H1 (cell line): ENCODE results near the gene TLR9. TPM values are rescaled to one million over a fixed set of nuclear protein-coding genes. Genes with fewer than 3 reads are reported as not detected.

Experiments
- CTCF ChIA-PET: fragments of 300-600 bp; sonication (Branson Sonifier 250); formaldehyde crosslinking; loops from one replicate; lab custom pipeline; 2021; ENCODE audit not compliant: partially characterized antibody; lab: Charles Lee
- POLR2A ChIA-PET: fragments of 300-600 bp; sonication (Branson Sonifier 250); formaldehyde crosslinking; loops from one replicate; lab custom pipeline; 2021; ENCODE audit warnings: inconsistent platforms; ENCODE audit not compliant: partially characterized antibody; lab: Charles Lee
- DNase-seq, 2 experiments: peaks; one replicate each; pipeline versions ENCODE4 v3.0.0 to v3.0.0-alpha.2; 2010 to 2022; ENCODE audit warnings: low spot score in 2 of 2, low read depth in 1 of 2, mixed read lengths in 1 of 2
- FAIRE-seq: peaks from 2 replicates; lab custom pipeline; 2011; peaks lifted over from hg19 to GRCh38; lab: Jason Lieb, UNC
- H2AFZ ChIP-seq: 2 replicates; pipeline ENCODE4 v1.8.1; 2012; ENCODE audit warnings: low read length, inconsistent platforms
- H2AK5ac ChIP-seq: 2 replicates; pipeline ENCODE4 v1.6.1; 2013; ENCODE audit warnings: low read depth, low read length
- H2BK120ac ChIP-seq: replicated peaks from 2 replicates; pipeline ENCODE3; 2013; ENCODE audit warnings: low read depth, low read length, inconsistent platforms
- H2BK12ac ChIP-seq: 2 replicates; pipeline ENCODE4 v1.6.1; 2013; ENCODE audit warnings: low read depth, low read length
- H2BK15ac ChIP-seq: 2 replicates; pipeline ENCODE4 v1.6.1; 2013; ENCODE audit warnings: low read length
- H2BK20ac ChIP-seq: 2 replicates; pipeline ENCODE4 v1.6.1; 2013; ENCODE audit warnings: low read length
- H2BK5ac ChIP-seq: 2 replicates; pipeline ENCODE4 v1.6.1; 2013; ENCODE audit warnings: low read depth, low read length
- H3K14ac ChIP-seq: 2 replicates; pipeline ENCODE4 v1.6.1; 2013; ENCODE audit warnings: inconsistent platforms; ENCODE audit not compliant: insufficient read length
- H3K18ac ChIP-seq: 2 replicates; pipeline ENCODE4 v1.6.1; 2013; ENCODE audit warnings: low read length; ENCODE audit errors: extremely low read depth
- H3K23ac ChIP-seq: 2 replicates; pipeline ENCODE4 v1.6.1; 2013; ENCODE audit warnings: inconsistent platforms; ENCODE audit not compliant: insufficient read length
- H3K23me2 ChIP-seq: 2 replicates; pipeline ENCODE4 v1.6.1; 2013; ENCODE audit warnings: low read depth, low read length
- H3K27ac ChIP-seq: 2 replicates; pipeline ENCODE4 v1.6.1; 2011; ENCODE audit warnings: low read depth, low read length, inconsistent platforms
- H3K27me3 ChIP-seq, 4 experiments: replicated peaks in 1 of 4; 1 replicate in 1 of 4; 2 replicates in 3 of 4; pipeline versions ENCODE4 v1.6.1 to v1.8.1; 2011 to 2013; ENCODE audit warnings: low read length in 3 of 4, mild to moderate bottlenecking in 3 of 4, inconsistent platforms in 2 of 4, mixed read lengths in 2 of 4, moderate library complexity in 1 of 4; ENCODE audit not compliant: control insufficient read depth in 3 of 4, insufficient read depth in 3 of 4; ENCODE audit errors: extremely low read depth in 1 of 4
- H3K36me3 ChIP-seq, 4 experiments: 2 replicates each; pipeline versions ENCODE4 v1.6.1 to v1.8.1; 2011 to 2013; ENCODE audit warnings: mild to moderate bottlenecking in 4 of 4, low read length in 3 of 4, moderate library complexity in 2 of 4, control low read depth in 1 of 4, inconsistent platforms in 1 of 4; ENCODE audit not compliant: insufficient read depth in 4 of 4, control insufficient read depth in 2 of 4
- H3K4ac ChIP-seq: replicated peaks from 2 replicates; pipeline ENCODE3; 2013; ENCODE audit warnings: low read length, low read depth, mixed read lengths, inconsistent platforms; ENCODE audit not compliant: insufficient read length
- H3K4me1 ChIP-seq, 4 experiments: replicated peaks in 1 of 4; 1 replicate in 1 of 4; 2 replicates in 3 of 4; pipeline versions ENCODE4 v1.6.1 to v1.8.1; 2011 to 2013; ENCODE audit warnings: low read length in 3 of 4, inconsistent platforms in 2 of 4, mixed read lengths in 1 of 4; ENCODE audit not compliant: insufficient read depth in 4 of 4, control insufficient read depth in 3 of 4
- H3K4me2 ChIP-seq, 2 experiments: 2 replicates each; pipeline versions ENCODE4 v1.6.1 to v1.8.1; 2011 to 2013; ENCODE audit warnings: low read depth in 2 of 2, low read length in 2 of 2, control low read depth in 1 of 2, inconsistent platforms in 1 of 2, mild to moderate bottlenecking in 1 of 2; ENCODE audit not compliant: insufficient read depth in 1 of 2
- H3K4me3 ChIP-seq, 4 experiments: fragments of 200-600, 300-600 bp in 1 of 4; sonication (generic), shearing (Covaris generic), sonication (Bioruptor Twin) in 1 of 4; 2 replicates each; pipeline versions ENCODE4 v1.5.1 to v1.8.1; 2011 to 2016; ENCODE audit warnings: low read length in 4 of 4, low read depth in 3 of 4, control low read depth in 2 of 4, inconsistent platforms in 2 of 4, mild to moderate bottlenecking in 2 of 4, mixed read lengths in 1 of 4, moderate library complexity in 1 of 4; ENCODE audit not compliant: insufficient read depth in 2 of 4; ENCODE audit errors: extremely low read depth in 1 of 4
- H3K56ac ChIP-seq: replicated peaks from 2 replicates; pipeline ENCODE3; 2013; ENCODE audit warnings: low read depth, mild to moderate bottlenecking, mixed read lengths, low read length, inconsistent platforms; ENCODE audit not compliant: insufficient read length
- H3K79me1 ChIP-seq: 2 replicates; pipeline ENCODE4 v1.6.1; 2013; ENCODE audit warnings: low read depth, low read length, control low read depth
- H3K79me2 ChIP-seq, 2 experiments: 2 replicates each; pipeline versions ENCODE4 v1.6.1 to v1.8.1; 2012 to 2013; ENCODE audit warnings: low read length in 2 of 2, mild to moderate bottlenecking in 2 of 2, inconsistent platforms in 1 of 2; ENCODE audit not compliant: insufficient read depth in 2 of 2, control insufficient read depth in 1 of 2
- H3K9ac ChIP-seq, 4 experiments: replicated peaks in 1 of 4; 1 replicate in 1 of 4; 2 replicates in 3 of 4; pipeline versions ENCODE4 v1.6.1 to v1.8.1; 2011 to 2013; ENCODE audit warnings: low read depth in 3 of 4, low read length in 3 of 4, control low read depth in 2 of 4, mild to moderate bottlenecking in 2 of 4, moderate library complexity in 2 of 4, inconsistent platforms in 1 of 4; ENCODE audit errors: extremely low read depth in 1 of 4
- H3K9me3 ChIP-seq, 2 experiments: 2 replicates each; pipeline versions ENCODE4 v1.6.1 to v1.8.1; 2012 to 2013; ENCODE audit warnings: mild to moderate bottlenecking in 2 of 2, moderate library complexity in 2 of 2, control low read depth in 1 of 2, inconsistent platforms in 1 of 2, low read depth in 1 of 2, low read length in 1 of 2, mixed read lengths in 1 of 2; ENCODE audit not compliant: insufficient read depth in 2 of 2
- H4K20me1 ChIP-seq, 2 experiments: replicated peaks in 1 of 2; 2 replicates each; pipeline versions ENCODE3 to v1.8.1; 2011 to 2013; ENCODE audit warnings: inconsistent platforms in 2 of 2, low read length in 2 of 2, mild to moderate bottlenecking in 1 of 2; ENCODE audit not compliant: insufficient read depth in 2 of 2, control insufficient read depth in 1 of 2
- H4K5ac ChIP-seq: 2 replicates; pipeline ENCODE4 v1.6.1; 2013; ENCODE audit warnings: low read length, low read depth, mixed read lengths, inconsistent platforms; ENCODE audit not compliant: insufficient read length
- H4K8ac ChIP-seq: 2 replicates; pipeline ENCODE4 v1.8.0; 2013; ENCODE audit warnings: mild to moderate bottlenecking, moderate library complexity, low read length, inconsistent platforms; ENCODE audit not compliant: insufficient read depth; ENCODE audit errors: extremely low read depth
- H4K91ac ChIP-seq: replicated peaks from 2 replicates; pipeline ENCODE3; 2013; ENCODE audit warnings: low read length, mixed read lengths, inconsistent platforms; ENCODE audit not compliant: insufficient read length
- CREB1 ChIP-seq: IDR thresholded peaks from 2 replicates; pipeline ENCODE4 v1.6.1; 2012; ENCODE audit warnings: inconsistent platforms
- EGR1 ChIP-seq: IDR thresholded peaks from 2 replicates; pipeline ENCODE4 v1.6.1; 2011; ENCODE audit warnings: low read depth, low read length, borderline replicate concordance
- FOSL1 ChIP-seq: IDR thresholded peaks from 2 replicates; pipeline ENCODE4 v1.6.1; 2011; ENCODE audit warnings: mild to moderate bottlenecking, low read depth, low read length, moderate library complexity; ENCODE audit not compliant: insufficient read depth
- HDAC6 ChIP-seq: IDR thresholded peaks from one replicate; pipeline ENCODE4 v1.7.1; 2012; ENCODE audit warnings: low read depth, mild to moderate bottlenecking, inconsistent platforms, low read length, moderate library complexity
- KDM4A ChIP-seq: IDR thresholded peaks from one replicate; pipeline ENCODE4 v1.7.1; 2012; ENCODE audit warnings: low read depth, mild to moderate bottlenecking, moderate library complexity, low read length, inconsistent platforms; ENCODE audit not compliant: severe bottlenecking
- MAFK ChIP-seq: IDR thresholded peaks from 2 replicates; pipeline ENCODE4 v1.6.1; 2012; ENCODE audit warnings: low read depth, mild to moderate bottlenecking, improper control_type of control experiment, low read length
- NANOG ChIP-seq: IDR thresholded peaks from 2 replicates; pipeline ENCODE4 v1.6.1; 2011; ENCODE audit warnings: low read length, low read depth, mild to moderate bottlenecking, inconsistent platforms; ENCODE audit not compliant: insufficient read depth, poor library complexity, severe bottlenecking
- NRF1 ChIP-seq: IDR thresholded peaks from 2 replicates; pipeline ENCODE4 v1.6.1; 2011; ENCODE audit warnings: mild to moderate bottlenecking, low read depth, low read length, improper control_type of control experiment
- POU5F1 ChIP-seq: IDR thresholded peaks from 2 replicates; pipeline ENCODE4 v1.6.1; 2011; ENCODE audit warnings: low read depth, mild to moderate bottlenecking, low read length, moderate library complexity
- WGBS, 2 experiments: shearing (Covaris generic) in 1 of 2; methylation state at CpG; one replicate each; pipeline versions ENCODE4 v1.1.6 to v1.1.7; 2013 to 2015; ENCODE audit warnings: low lambda C conversion rate in 2 of 2, mixed read lengths in 2 of 2, inconsistent platforms in 1 of 2, low coverage in 1 of 2, missing lambda C conversion rate in 1 of 2; ENCODE audit not compliant: insufficient replicate concordance in 2 of 2, insufficient coverage in 1 of 2, insufficient read length in 1 of 2; ENCODE audit errors: extremely low coverage in 1 of 2, missing lambda C conversion rate in 1 of 2; 5-methylcytosine and 5-hydroxymethylcytosine counted together
- polyA plus RNA-seq, 7 experiments: library from polyadenylated mRNA; depleted of rRNA in 3 of 7; stranded (reverse) in 5 of 7; unstranded in 2 of 7; fragments of >200 nt in 5 of 7; fragments of 200-250 nt in 2 of 7; gene quantifications; 1 replicate in 5 of 7; 2 replicates in 1 of 7; 4 replicates in 1 of 7; pipeline versions ENCODE4 v1.2.1 to v1.2.3, GENCODE V29; 2011 to 2013; ENCODE audit warnings: missing spikeins in 2 of 7, mixed read lengths in 2 of 7
- total RNA-seq: library from RNA; stranded (reverse); fragmentation: NEBNext Ultra II Directional; extraction: Animal tissue kit (Norgen Biotek cat#: 25700); gene quantifications from 2 replicates; pipeline ENCODE4 v1.2.1, GENCODE V29; 2021

TLR9 gene
- total and polyA plus RNA-seq, 2 of the 8 experiments (the other 6 are each of a cell fraction or from before 2014, with no cell fraction given), result 0.05 TPM; not detected in 1

DNA sequence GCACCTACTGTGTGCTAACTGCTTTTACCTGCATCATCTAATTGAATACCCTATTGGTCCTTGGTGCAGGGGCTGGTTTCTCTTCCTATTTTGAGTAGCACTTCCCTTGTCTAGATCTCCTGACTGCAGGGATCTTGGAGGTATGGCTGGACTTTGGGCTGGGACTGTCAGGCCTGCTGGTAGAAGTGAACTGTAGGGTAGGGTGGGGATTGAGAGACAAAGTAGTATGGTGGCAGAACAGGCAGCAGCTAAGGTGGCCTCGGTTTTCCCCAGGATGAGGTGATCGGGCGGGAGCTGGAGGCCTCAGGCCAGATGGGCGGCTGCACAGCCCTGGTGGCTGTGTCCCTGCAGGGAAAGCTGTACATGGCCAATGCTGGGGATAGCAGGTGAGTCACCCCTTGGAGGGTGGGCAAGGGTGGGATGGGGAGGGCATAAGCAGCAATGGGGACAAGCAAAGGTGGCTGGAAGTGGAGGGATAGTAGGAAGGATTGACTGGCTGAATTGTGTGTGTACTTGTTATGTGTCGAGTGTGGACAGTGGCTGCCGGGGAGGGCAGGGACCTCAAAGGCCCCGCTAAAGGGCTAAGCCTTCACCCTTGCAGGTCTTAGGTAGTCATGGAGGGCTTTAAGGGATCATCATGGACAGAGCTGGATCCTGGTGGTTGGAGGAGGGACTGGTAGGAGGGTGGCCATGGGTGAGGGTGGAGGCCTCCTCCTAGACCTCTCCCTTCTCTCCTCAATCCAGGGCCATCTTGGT is 22.1 kb upstream of the TLR9 start:
- H3K4me1 ChIP-seq, result peaks cover 0 to 13% (median 10%) of the 10 kb centered on the region in 4 experiments; a peak in 6 of 7 replicates
- H3K79me2 ChIP-seq, result no peaks in the 10 kb centered on the region
- peaks cover 10% of the 10 kb centered on the region for H3K23me2 ChIP-seq
- no peak overlapping the region for H3K4ac ChIP-seq
- no peak overlapping the region for H2AFZ ChIP-seq
- H3K27me3 ChIP-seq, result peaks cover 6 to 37% (median 23%) of the 10 kb centered on the region in 4 experiments; a peak in 6 of 7 replicates
- no peak overlapping the region for H2BK12ac ChIP-seq
- WGBS, 2 experiments, result 94% methylated on average over 7 of the region's 7 CpGs; no CpG with 5 or more reads in 1 of the 2 experiments
- H3K9me3 ChIP-seq, result no peaks in the 10 kb centered on the region
- H2BK20ac ChIP-seq, result no peak overlapping the region
- no peak overlapping the region for H3K14ac ChIP-seq
- H4K8ac ChIP-seq, result no peak overlapping the region
- peaks cover 5 to 14% of the 10 kb centered on the region in 2 experiments for H4K20me1 ChIP-seq
- H3K18ac ChIP-seq, result no peak overlapping the region
- CTCF ChIA-PET, result interaction anchor here (0.8 to 17.7 kb wide), 12 partner anchors 10 to 144 kb away, joined by 3 to 126 read pairs (median 4); no protein-coding TSS in a partner anchor
- no peak overlapping the region for H3K9ac ChIP-seq
- H3K4me3 ChIP-seq, result no peak overlapping the region
- no peak overlapping the region for H4K5ac ChIP-seq
- no peak overlapping the region for H2BK120ac ChIP-seq
- no peak for FAIRE-seq
- peaks cover 0 to 18% (median 0%) of the 10 kb centered on the region in 4 experiments; a peak in 4 of 8 replicates for H3K36me3 ChIP-seq
- TF ChIP-seq NRF1 (no peak), CREB1 (no peak), KDM4A (no peak), NANOG (no peak), FOSL1 (no peak), EGR1 (no peak), MAFK (no peak), POU5F1 (no peak), HDAC6 (no peak)
- TF ChIP-seq, all 59 proteins: peak for 0
- Histone ChIP-seq H3K79me1 (no peaks in the 10 kb centered on the region), H3K4me2 (no peak overlapping the region), H2BK5ac (no peak overlapping the region), H3K23ac (no peak overlapping the region), H2BK15ac (no peak overlapping the region), H3K56ac (no peak overlapping the region), H3K27ac (no peak overlapping the region), H4K91ac (no peak overlapping the region), H2AK5ac (no peak overlapping the region)
- POLR2A ChIA-PET, result interaction anchor here (0.7 to 3.8 kb wide), 9 partner anchors 7 to 109 kb away, joined by 3 to 25 read pairs (median 6); partner anchors contain the start of genes TWF2 and WDR82
- DNase-seq, result no peak
